ENCODE measurements around the gene ATG14. TPM values are rescaled to one million over a fixed set of nuclear protein-coding genes. Genes with fewer than 3 reads are reported as not detected.

The ATG14 gene
- total and polyA plus RNA-seq, 2 donors from 2014 or later, result 5.2 to 13.3 TPM

DNA sequence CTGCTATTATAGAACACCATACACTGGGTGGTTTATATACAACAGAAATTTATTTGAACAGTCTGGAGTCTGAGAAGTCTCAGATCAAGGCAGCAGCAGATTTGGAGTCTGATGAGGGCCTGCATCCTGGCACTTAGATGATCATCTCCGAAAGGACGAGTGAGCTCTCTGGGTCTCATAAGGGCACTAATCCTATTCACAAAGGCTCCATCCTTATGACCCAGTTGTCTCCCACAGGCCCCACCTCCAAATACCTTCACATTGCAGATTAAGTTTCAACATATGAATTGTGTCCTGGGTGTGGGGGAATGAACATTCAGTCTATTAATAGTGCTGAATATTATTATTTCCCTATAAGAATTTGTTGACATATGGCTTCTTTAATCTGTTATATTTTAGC, 86.8 kb downstream of the ATG14 start:
- H3K27ac ChIP-seq (ENCODE audit: low read depth in 2 of 2, low read length in 2 of 2), result no peak overlapping the region
- no peak for DNase-seq
- no peak overlapping the region for H3K9ac ChIP-seq (ENCODE audit: low read length in 3 of 3)
- no peaks in the 10 kb centered on the region for H3K27me3 ChIP-seq (ENCODE audit: control insufficient read depth, insufficient read depth, low read length)
- no peaks in the 10 kb centered on the region for H3K9me3 ChIP-seq (ENCODE audit: control insufficient read depth in 2 of 3, insufficient read depth in 1 of 3, low read length in 3 of 3)
- TF ChIP-seq, protein P1, sequence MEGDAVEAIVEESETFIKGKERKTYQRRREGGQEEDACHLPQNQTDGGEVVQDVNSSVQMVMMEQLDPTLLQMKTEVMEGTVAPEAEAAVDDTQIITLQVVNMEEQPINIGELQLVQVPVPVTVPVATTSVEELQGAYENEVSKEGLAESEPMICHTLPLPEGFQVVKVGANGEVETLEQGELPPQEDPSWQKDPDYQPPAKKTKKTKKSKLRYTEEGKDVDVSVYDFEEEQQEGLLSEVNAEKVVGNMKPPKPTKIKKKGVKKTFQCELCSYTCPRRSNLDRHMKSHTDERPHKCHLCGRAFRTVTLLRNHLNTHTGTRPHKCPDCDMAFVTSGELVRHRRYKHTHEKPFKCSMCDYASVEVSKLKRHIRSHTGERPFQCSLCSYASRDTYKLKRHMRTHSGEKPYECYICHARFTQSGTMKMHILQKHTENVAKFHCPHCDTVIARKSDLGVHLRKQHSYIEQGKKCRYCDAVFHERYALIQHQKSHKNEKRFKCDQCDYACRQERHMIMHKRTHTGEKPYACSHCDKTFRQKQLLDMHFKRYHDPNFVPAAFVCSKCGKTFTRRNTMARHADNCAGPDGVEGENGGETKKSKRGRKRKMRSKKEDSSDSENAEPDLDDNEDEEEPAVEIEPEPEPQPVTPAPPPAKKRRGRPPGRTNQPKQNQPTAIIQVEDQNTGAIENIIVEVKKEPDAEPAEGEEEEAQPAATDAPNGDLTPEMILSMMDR (IDR thresholded peaks at IDR 0.05; ENCODE audit: borderline replicate concordance, extremely low read depth, insufficient read depth), result no peak
- intact Hi-C loops (cut with DNase I), result no loop called here
- no peaks in the 10 kb centered on the region for H3K36me3 ChIP-seq (ENCODE audit: control insufficient read depth in 2 of 3, insufficient read depth in 3 of 3, low read length in 3 of 3)
- peaks cover 0 to 7% (median 0%) of the 10 kb centered on the region in 3 donors for H3K4me1 ChIP-seq (ENCODE audit: control insufficient read depth in 2 of 3, insufficient read depth in 2 of 3, low read depth in 1 of 3, low read length in 3 of 3)
- no peak overlapping the region for H3K4me3 ChIP-seq (ENCODE audit: low read length in 3 of 3)
- no peak for FAIRE-seq

DNA sequence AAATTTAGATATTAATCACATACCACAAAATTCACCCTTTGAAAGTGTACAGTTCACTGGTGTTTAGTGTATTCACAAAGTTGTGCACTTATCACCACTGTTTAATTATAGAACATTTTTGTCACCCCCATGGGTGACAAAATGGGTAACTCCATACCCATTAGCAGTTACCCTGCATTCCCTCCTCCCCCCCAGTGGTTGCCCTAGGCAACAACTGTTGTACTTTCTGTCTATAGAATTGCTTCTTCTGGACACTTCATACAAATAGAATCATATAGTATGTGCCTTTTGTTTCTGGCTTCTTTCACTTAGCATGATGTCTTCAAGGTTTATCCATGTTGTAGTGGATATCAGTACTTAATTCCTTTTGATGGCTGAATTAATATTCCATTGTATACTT, 87.7 kb downstream of the ATG14 start:
- no peaks in the 10 kb centered on the region for H3K27me3 ChIP-seq (ENCODE audit: control insufficient read depth, insufficient read depth, low read length)
- intact Hi-C loops (cut with DNase I), result no loop called here
- H3K4me1 ChIP-seq (ENCODE audit: control insufficient read depth in 2 of 3, insufficient read depth in 2 of 3, low read depth in 1 of 3, low read length in 3 of 3), result peaks cover 0 to 7% (median 0%) of the 10 kb centered on the region in 3 donors
- H3K4me3 ChIP-seq (ENCODE audit: low read length in 3 of 3), result no peak overlapping the region
- no peak for FAIRE-seq
- H3K9ac ChIP-seq (ENCODE audit: low read length in 3 of 3), result no peak overlapping the region
- no peaks in the 10 kb centered on the region for H3K9me3 ChIP-seq (ENCODE audit: control insufficient read depth in 2 of 3, insufficient read depth in 1 of 3, low read length in 3 of 3)
- no peak overlapping the region for H3K27ac ChIP-seq (ENCODE audit: low read depth in 2 of 2, low read length in 2 of 2)
- no peaks in the 10 kb centered on the region for H3K36me3 ChIP-seq (ENCODE audit: control insufficient read depth in 2 of 3, insufficient read depth in 3 of 3, low read length in 3 of 3)
- no peak for DNase-seq
- TF ChIP-seq, protein P1 (IDR thresholded peaks at IDR 0.05; ENCODE audit: borderline replicate concordance, extremely low read depth, insufficient read depth), result no peak

DNA sequence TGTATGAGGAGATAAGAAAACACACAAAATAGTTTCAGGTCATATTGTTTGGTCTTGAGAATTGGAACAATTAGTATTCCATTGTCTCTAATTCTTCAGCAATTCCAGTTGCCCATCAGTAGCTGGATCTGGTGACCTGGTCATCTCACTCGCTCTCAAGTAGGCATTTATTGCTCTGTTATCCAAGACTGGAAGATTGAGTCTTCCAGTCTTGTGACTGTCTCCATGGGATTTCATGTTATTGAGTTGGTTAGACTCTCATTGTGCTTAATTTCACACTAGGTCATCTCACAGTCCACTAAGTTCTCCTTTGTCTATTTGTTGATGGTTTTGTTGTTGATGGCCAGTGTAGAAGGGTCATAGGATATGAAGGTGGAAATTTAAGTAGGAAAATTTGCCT, 92.9 kb downstream of the ATG14 start:
- FAIRE-seq, result no peak
- intact Hi-C loops (cut with DNase I), result no loop called here
- Histone ChIP-seq H3K9ac (ENCODE audit: low read length in 3 of 3) (no peak overlapping the region), H3K9me3 (ENCODE audit: control insufficient read depth in 2 of 3, insufficient read depth in 1 of 3, low read length in 3 of 3) (no peaks in the 10 kb centered on the region), H3K27me3 (ENCODE audit: control insufficient read depth, insufficient read depth, low read length) (no peaks in the 10 kb centered on the region), H3K4me1 (ENCODE audit: control insufficient read depth in 2 of 3, insufficient read depth in 2 of 3, low read depth in 1 of 3, low read length in 3 of 3) (peaks cover 0 to 5% (median 3%) of the 10 kb centered on the region in 3 donors), H3K4me3 (ENCODE audit: low read length in 3 of 3) (no peak overlapping the region), H3K27ac (ENCODE audit: low read depth in 2 of 2, low read length in 2 of 2) (peak overlapping the region in 1 of 2 donors; percentile 48), H3K36me3 (ENCODE audit: control insufficient read depth in 2 of 3, insufficient read depth in 3 of 3, low read length in 3 of 3) (no peaks in the 10 kb centered on the region)
- TF ChIP-seq, protein P1 (IDR thresholded peaks at IDR 0.05; ENCODE audit: borderline replicate concordance, extremely low read depth, insufficient read depth), result no peak
- no peak for DNase-seq

Measured in kidney (tissue), 14 donors.